Loucy (cell line): ENCODE results near the gene FGF12.

Experiments used
- EZH2phosphoT487 ChIP-seq: fragments of 200-600 bp; IDR thresholded peaks from 2 replicates; pipeline ENCODE4 v1.6.1; 2018; ENCODE audit warnings: antibody characterized with exemption, mild to moderate bottlenecking, moderate library complexity, borderline replicate concordance
- TF ChIP-seq, protein P1 (sequence below): fragments of 200-600 bp; sonication (generic); conservative IDR thresholded peaks from 2 replicates; pipeline ENCODE4 v1.5.1; 2014; ENCODE audit warnings: mild to moderate bottlenecking, antibody characterized with exemption, low read length

DNA sequence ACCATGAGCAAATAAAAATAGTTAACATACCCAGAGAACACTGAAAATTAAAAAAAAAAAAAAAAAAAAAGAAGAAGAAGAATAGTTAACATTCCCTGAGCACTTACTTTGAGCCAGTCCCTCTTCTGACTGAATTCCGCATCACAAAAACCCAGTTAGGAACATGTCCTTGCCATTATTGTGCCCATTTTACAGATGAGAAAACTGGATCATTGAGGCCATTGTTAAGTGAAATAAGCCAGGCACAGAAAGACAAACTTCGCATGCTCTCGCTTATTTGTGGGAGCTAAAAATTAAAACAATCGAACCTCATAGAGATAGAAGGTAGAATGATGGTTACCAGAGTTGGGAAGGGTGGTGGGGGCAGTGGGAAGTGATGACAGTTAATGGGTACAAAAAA, 119.5 kb downstream of the FGF12 start:
- TF ChIP-seq, protein P1, sequence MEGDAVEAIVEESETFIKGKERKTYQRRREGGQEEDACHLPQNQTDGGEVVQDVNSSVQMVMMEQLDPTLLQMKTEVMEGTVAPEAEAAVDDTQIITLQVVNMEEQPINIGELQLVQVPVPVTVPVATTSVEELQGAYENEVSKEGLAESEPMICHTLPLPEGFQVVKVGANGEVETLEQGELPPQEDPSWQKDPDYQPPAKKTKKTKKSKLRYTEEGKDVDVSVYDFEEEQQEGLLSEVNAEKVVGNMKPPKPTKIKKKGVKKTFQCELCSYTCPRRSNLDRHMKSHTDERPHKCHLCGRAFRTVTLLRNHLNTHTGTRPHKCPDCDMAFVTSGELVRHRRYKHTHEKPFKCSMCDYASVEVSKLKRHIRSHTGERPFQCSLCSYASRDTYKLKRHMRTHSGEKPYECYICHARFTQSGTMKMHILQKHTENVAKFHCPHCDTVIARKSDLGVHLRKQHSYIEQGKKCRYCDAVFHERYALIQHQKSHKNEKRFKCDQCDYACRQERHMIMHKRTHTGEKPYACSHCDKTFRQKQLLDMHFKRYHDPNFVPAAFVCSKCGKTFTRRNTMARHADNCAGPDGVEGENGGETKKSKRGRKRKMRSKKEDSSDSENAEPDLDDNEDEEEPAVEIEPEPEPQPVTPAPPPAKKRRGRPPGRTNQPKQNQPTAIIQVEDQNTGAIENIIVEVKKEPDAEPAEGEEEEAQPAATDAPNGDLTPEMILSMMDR: no peak
- no peak for TF ChIP-seq EZH2phosphoT487
